Measurements from ENCODE around the gene SPATA13.

- TF ChIP-seq CTCF (IDR thresholded peaks at IDR 0.05): no peak
- TF ChIP-seq POLR2AphosphoS5 (IDR thresholded peaks at IDR 0.05): no peak
- no peak for TF ChIP-seq EP300 (IDR thresholded peaks at IDR 0.05)
- TF ChIP-seq POLR2A (IDR thresholded peaks at IDR 0.05): no peak
Observed at GRCh38 chr13:24131749-24132148, 28.8 kb upstream of the SPATA13 start.

Data from stomach (tissue), 4 donors.